22Rv1 (cell line): Measurements from ENCODE around the gene ATG4C.

ENCODE experiments used
- H3K27ac ChIP-seq: fragments of 450-650 bp; 2 replicates; pipeline ENCODE4 v1.5.1; 2017
- ZFX ChIP-seq: fragments of 450-650 bp; IDR thresholded peaks from 2 replicates; pipeline ENCODE4 v1.6.1; 2017; ENCODE audit warnings: antibody characterized with exemption, borderline replicate concordance
- TF ChIP-seq, protein P1 (sequence below): fragments of 450-650 bp; IDR thresholded peaks from 2 replicates; pipeline ENCODE4 v1.5.1; 2017; ENCODE audit warnings: mild to moderate bottlenecking

The ATG4C gene

GRCh38 chr1:62774006-62774405, 9.9 kb upstream of the ATG4C start:
- no peak overlapping the region for H3K27ac ChIP-seq
- TF ChIP-seq ZFX = no peak

GRCh38 chr1:62774971-62775595, 8.8 kb upstream of the ATG4C start:
- no peak for TF ChIP-seq ZFX
- TF ChIP-seq, protein P1, sequence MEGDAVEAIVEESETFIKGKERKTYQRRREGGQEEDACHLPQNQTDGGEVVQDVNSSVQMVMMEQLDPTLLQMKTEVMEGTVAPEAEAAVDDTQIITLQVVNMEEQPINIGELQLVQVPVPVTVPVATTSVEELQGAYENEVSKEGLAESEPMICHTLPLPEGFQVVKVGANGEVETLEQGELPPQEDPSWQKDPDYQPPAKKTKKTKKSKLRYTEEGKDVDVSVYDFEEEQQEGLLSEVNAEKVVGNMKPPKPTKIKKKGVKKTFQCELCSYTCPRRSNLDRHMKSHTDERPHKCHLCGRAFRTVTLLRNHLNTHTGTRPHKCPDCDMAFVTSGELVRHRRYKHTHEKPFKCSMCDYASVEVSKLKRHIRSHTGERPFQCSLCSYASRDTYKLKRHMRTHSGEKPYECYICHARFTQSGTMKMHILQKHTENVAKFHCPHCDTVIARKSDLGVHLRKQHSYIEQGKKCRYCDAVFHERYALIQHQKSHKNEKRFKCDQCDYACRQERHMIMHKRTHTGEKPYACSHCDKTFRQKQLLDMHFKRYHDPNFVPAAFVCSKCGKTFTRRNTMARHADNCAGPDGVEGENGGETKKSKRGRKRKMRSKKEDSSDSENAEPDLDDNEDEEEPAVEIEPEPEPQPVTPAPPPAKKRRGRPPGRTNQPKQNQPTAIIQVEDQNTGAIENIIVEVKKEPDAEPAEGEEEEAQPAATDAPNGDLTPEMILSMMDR = no peak
- H3K27ac ChIP-seq = no peak overlapping the region

GRCh38 chr1:62778208-62778607, 5.7 kb upstream of the ATG4C start:
- TF ChIP-seq, protein P1 = no peak
- TF ChIP-seq ZFX = no peak
- no peak overlapping the region for H3K27ac ChIP-seq

GRCh38 chr1:62781841-62782543, 1.9 kb upstream of the ATG4C start:
- no peak overlapping the region for H3K27ac ChIP-seq
- no peak for TF ChIP-seq ZFX
- TF ChIP-seq, protein P1 = no peak

DNA sequence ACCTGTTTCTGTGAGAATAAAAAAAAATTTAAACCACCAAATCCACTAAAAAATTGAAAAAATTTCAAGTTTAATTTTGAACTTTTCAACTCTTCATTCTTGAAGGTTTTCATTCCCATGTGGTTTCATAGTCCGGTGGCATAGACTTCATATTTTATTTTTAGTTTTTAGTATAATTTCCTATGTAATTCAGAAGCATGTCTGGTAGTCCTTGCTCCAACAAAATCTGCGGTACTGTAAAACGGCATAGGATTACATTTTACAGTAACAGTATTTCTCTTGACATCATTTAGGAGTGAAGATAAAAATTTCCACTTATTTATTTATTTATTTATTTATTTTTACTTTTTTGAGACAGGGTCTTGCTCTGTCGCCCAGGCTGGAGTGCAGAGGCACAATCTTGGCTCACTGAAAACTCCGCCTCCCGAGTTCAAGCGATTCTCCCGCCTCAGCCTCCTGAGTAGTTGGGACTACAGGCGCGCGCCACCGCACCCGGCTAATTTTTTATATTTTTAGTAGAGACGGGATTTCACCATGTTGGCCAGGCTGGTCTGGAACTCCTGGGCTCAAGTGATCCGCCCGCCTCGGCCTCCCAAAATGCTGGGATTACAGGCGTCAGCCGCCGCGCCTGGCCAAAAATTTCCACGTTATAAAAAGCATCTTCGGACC, 1.3 kb upstream of the ATG4C start:
- H3K27ac ChIP-seq = peak overlapping the region; percentile 84

DNA sequence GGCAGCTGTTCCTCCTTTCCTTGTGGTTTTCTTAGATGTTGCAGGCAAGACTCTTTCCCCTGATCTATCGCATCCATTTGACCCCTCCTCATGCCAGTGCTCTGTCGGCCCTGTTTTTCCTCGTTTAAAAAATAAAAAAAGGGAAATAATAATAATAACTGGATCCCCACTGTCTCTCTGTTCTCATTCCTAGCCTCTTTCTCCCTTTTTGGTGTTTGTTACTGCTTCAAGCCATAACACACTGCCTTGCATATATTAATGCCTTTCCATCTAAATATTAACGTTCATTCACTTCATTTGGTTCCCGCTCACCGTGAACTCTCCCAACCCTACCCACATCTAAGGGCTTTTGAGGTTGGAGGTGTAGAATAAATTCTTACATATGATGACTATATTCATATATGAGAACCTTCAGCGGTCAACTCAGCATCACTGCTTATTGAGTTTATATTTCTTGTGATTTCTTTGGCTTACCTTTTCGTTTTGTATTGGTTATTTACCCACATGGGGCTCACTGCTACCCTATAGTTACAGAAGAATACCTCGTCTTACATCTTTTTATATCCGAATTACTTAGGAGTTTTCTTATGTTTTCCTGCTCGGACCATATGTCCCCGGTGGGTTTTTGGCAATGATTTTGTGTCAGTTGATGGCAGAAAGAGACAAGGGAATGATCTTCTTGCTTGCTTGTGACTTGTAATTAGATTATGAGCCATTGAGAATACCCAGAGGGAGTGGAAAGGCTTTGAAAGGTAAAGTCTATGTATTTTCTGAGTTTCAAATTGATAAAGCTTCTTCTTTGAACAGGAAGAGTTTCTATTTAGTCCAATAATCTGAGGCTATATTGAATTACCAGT, 805 bp downstream of the ATG4C start:
- TF ChIP-seq, protein P1 = no peak
- H3K27ac ChIP-seq = peak overlapping the region; percentile 84

- no peak overlapping the region for H3K27ac ChIP-seq
- no peak for TF ChIP-seq ZFX
- TF ChIP-seq, protein P1 = no peak
Measured at GRCh38 chr1:62790716-62791115, 6.8 kb downstream of the ATG4C start.
